Colonic mucosa (tissue), 4 donors: ENCODE results near the gene WDR81. TPM values are rescaled to one million over a fixed set of nuclear protein-coding genes. Genes with fewer than 3 reads are reported as not detected.
"Not testable (repeated sequence)": the region's sequence is repeated elsewhere in the genome, so short reads cannot be mapped to it uniquely, and the experiment has no call there.

Source experiments
- DNase-seq: peaks from one replicate; pipeline ENCODE4 v3.0.0-alpha.2; 2020
- H3K27ac ChIP-seq: fragments of 200-600 bp; one replicate; pipeline ENCODE4 v1.8.0; 2021
- H3K27me3 ChIP-seq: fragments of 200-600 bp; one replicate; pipeline ENCODE4 v1.8.0; 2021
- H3K36me3 ChIP-seq: fragments of 200-600 bp; one replicate; pipeline ENCODE4 v1.8.0; 2021
- H3K4me1 ChIP-seq: fragments of 200-600 bp; one replicate; pipeline ENCODE4 v1.8.0; 2021; ENCODE audit warnings: mild to moderate bottlenecking
- H3K4me3 ChIP-seq: fragments of 200-600 bp; one replicate; pipeline ENCODE4 v1.8.0; 2021
- H3K9ac ChIP-seq, 2 donors: one replicate each; pipeline ENCODE4 v1.7.0; 2013; ENCODE audit warnings: control low read depth in 2 of 2, low read depth in 2 of 2, low read length in 2 of 2
- H3K9me3 ChIP-seq: fragments of 200-600 bp; one replicate; pipeline ENCODE4 v1.8.0; 2021
- intact Hi-C: fragments of 100-400 bp; cut with DNase I; formaldehyde crosslinking; loops from one replicate; pipeline ENCODE4 v1.14.1; 2022
- total RNA-seq, 2 donors: library from RNA; stranded (reverse); fragmentation: NEBNext Ultra II Directional in 1 of 2; extraction: Animal tissue kit (Norgen Biotek cat#: 25700) in 1 of 2; gene quantifications; one replicate each; pipeline ENCODE4 v1.2.1, GENCODE V29; 2021
- TF ChIP-seq, protein P1 (sequence below): fragments of 200-600 bp; IDR thresholded peaks from one replicate; pipeline ENCODE4 v1.8.0; 2022; ENCODE audit warnings: antibody characterized with exemption, mild to moderate bottlenecking
- donor health status: healthy.
- donor health status: DM: no; HTN: no; CAD: no.
- donor health status: DM: no; HTN: no; CAD: no.

WDR81 gene
- total RNA-seq, 2 donors from 2014 or later: 9.2 to 16.0 TPM

DNA sequence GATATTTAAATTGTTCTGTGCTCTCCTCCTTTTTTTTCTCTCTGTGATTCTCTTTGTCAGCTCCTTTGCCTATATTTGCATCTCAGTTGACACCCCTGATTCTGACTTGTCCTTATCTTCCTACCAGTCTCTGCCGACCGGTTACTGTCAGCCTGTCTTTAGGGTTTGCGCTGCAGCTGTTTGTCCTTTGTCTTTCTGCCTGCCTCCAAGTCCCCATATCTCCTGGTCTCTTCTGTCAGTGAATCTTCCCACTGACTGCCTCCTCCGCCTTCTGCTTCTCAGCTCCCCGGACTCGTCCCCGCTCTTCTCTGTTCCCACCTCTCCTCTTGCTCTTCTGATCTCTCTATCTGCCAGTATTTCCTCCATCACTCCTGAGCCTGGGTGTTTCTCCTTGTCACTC is 19.5 kb upstream of the WDR81 start:
- TF ChIP-seq, protein P1, sequence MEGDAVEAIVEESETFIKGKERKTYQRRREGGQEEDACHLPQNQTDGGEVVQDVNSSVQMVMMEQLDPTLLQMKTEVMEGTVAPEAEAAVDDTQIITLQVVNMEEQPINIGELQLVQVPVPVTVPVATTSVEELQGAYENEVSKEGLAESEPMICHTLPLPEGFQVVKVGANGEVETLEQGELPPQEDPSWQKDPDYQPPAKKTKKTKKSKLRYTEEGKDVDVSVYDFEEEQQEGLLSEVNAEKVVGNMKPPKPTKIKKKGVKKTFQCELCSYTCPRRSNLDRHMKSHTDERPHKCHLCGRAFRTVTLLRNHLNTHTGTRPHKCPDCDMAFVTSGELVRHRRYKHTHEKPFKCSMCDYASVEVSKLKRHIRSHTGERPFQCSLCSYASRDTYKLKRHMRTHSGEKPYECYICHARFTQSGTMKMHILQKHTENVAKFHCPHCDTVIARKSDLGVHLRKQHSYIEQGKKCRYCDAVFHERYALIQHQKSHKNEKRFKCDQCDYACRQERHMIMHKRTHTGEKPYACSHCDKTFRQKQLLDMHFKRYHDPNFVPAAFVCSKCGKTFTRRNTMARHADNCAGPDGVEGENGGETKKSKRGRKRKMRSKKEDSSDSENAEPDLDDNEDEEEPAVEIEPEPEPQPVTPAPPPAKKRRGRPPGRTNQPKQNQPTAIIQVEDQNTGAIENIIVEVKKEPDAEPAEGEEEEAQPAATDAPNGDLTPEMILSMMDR: no peak
- Histone ChIP-seq H3K9ac (no peak overlapping the region), H3K4me3 (no peak overlapping the region), H3K4me1 (no peaks in the 10 kb centered on the region), H3K27ac (no peak overlapping the region), H3K9me3 (no peaks in the 10 kb centered on the region), H3K27me3 (no peaks in the 10 kb centered on the region), H3K36me3 (no peaks in the 10 kb centered on the region)
- DNase-seq: no peak
- intact Hi-C loops: loop anchor here (10.0 kb wide), 1 partner anchor 50 kb away; no protein-coding TSS in a partner anchor

DNA sequence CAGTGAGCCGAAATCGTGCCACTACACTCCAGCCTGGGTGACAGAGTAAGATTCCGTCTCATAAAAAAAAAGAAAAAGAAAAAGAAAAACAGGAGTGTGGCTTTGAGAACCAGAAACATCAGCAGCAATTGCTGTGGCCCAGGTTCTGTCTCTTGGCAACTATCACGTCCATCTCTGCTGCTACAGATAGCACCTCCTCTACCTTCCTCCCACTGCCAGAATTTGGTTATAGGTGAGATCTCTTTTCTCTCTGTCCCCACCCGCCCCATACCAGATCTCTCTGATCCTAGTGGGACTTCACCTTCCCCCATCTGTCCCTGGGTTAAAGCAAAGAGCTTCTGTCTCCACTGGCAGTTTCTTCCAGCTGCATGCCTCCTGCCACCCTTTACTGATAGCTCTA is 17.4 kb upstream of the WDR81 start:
- Histone ChIP-seq H3K27ac (no peak overlapping the region), H3K27me3 (no peaks in the 10 kb centered on the region), H3K9ac (no peak overlapping the region), H3K9me3 (no peaks in the 10 kb centered on the region), H3K4me3 (no peak overlapping the region), H3K36me3 (no peaks in the 10 kb centered on the region), H3K4me1 (no peaks in the 10 kb centered on the region)
- intact Hi-C loops: loop anchor here (10.0 kb wide), 1 partner anchor 52 kb away; no protein-coding TSS in a partner anchor
- no peak for DNase-seq
- TF ChIP-seq, protein P1: no peak

DNA sequence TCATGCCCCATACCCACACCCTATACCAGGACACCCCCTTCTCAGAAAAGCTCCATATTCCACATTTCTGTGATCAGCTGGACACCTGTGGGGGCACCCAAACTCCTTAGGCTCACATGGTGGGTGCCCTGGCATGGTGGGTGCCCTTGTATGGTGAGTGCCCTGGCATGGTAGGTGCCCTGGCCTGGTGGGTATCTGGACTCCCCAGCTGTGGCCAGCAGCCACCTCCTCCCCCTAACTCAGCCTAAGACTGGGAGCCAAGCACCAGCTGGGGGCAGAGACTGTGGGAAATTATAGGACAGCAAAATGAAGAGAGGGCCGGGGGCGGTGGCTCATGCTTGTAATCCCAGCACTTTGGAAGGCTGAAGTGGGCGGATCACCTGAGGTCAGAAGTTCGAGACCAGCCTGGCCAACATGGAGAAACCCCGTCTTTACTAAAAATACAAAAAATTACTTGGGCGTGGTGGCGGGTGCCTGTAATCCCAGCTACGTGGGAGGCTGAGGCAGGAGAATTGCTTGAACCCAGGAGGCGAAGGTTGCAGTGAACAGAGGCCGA is 15.6 kb upstream of the WDR81 start:
- intact Hi-C loops: loop anchor here (10.0 kb wide), 1 partner anchor 54 kb away; no protein-coding TSS in a partner anchor
- H3K27me3 ChIP-seq, H3K36me3 ChIP-seq, H3K4me3 ChIP-seq, H3K9me3 ChIP-seq, H3K9ac ChIP-seq, DNase-seq: not testable (repeated sequence)
- Histone ChIP-seq H3K27ac (peak overlapping the region; percentile 84), H3K4me1 (peaks cover 10% of the 10 kb centered on the region)

DNA sequence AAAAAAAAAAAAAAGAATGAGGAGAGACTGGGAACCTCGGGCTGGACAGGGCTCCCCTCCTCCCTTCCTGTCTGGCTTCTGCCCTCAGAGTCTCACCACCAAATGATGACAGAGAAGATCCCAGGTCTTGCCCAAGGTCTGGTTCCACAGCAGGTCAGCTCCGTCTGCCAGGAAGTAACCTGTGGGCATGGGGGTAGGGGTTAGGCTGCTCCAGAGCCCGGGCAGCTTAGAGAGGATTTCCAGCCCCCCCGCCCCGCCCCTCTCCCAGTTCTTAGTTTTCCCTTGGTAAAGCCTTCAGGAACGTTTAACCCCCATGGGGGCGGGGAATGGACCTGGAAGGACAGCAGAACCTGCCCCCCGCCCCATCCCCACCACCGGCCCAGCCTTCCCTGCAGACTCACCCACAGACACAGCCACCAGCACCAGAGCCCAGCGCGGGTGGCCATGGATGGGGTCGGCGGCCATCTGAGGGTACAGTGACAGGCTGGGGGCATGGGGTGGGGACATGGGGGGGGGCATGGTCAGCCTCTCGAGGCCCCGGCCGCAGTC is 15.0 kb upstream of the WDR81 start:
- H3K4me3 ChIP-seq: peak overlapping the region; percentile 65
- no peaks in the 10 kb centered on the region for H3K9me3 ChIP-seq
- peaks cover 16% of the 10 kb centered on the region for H3K4me1 ChIP-seq
- intact Hi-C loops: loop anchor here (10.0 kb wide), 1 partner anchor 55 kb away; no protein-coding TSS in a partner anchor
- DNase-seq: peak; percentile 29
- TF ChIP-seq, protein P1: no peak
- peak overlapping the region; percentile 84 for H3K27ac ChIP-seq
- no peaks in the 10 kb centered on the region for H3K27me3 ChIP-seq
- H3K36me3 ChIP-seq: no peaks in the 10 kb centered on the region
- peak overlapping the region; percentile 87 to 98 for H3K9ac ChIP-seq

DNA sequence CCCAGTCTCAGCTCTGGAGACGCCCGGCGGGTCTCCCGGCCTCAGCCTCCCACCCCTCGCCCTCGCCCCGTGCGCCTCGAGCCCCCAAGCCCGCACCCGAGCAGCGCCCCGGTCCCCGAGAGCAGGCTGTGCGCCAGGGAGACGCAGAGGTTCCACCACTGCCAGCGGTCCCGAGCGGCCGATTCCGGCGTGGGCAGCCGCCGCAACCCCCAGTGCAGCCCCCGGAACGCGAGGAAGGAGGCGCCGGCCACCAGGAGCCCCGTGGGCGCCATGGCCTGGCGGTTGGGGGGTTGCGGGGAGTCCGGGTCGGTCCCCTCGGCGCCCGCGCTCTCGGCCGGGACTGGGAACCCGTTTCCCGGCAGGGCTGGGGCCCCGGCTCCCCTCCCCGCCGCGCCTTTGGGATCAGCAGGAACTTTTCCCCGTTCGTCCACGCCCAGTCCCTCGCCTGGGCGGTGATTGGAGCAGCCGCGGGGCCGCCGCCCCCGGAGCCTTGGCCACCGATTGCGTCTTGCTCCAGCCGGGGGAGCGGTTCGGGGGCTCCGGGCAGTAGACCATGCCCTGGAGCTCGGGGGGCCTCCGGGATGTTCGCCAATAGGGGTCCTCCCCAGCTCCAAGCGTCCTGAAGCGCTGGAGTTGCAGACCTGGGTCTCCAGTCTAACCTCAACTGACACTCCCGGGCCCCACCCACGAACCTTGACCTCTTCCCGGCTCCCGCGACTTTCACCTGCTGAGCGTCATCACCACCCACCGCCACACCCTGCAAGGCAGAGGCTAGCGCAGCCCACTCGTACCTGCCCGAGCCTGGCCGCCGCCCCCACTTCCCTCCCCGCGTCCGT is 14.3 kb upstream of the WDR81 start, which contains the start of gene TLCD2:
TLCD2 (minus strand) TSS at position 407 of the 836 bp plus-strand sequence; CDS start at position 272, 135 bp downstream.
- H3K4me3 ChIP-seq: peak within 1 kb of the TSS; percentile 65
- TF ChIP-seq, protein P1: no peak
- H3K27me3 ChIP-seq: no peaks in the 10 kb centered on the region
- peak within 1 kb of the TSS; percentile 84 for H3K27ac ChIP-seq
- peaks cover 17% of the 10 kb centered on the region for H3K4me1 ChIP-seq
- intact Hi-C loops: loop anchor here (5.0 to 10.0 kb wide), 2 partner anchors 33 to 55 kb away; no protein-coding TSS in a partner anchor
- H3K9me3 ChIP-seq: no peaks in the 10 kb centered on the region
- H3K36me3 ChIP-seq: no peaks in the 10 kb centered on the region
- peak; percentile 97 for DNase-seq
- peak within 1 kb of the TSS; percentile 87 to 98 for H3K9ac ChIP-seq
